Spinal cord (tissue), 10 donors: ENCODE results near the gene PDE11A. TPM values are rescaled to one million over a fixed set of nuclear protein-coding genes. Genes with fewer than 3 reads are reported as not detected.
"Not testable (repeated sequence)": the region's sequence is repeated elsewhere in the genome, so short reads cannot be mapped to it uniquely, and the experiment has no call there.

ENCODE experiments used
- DNase-seq, 6 donors: peaks; one replicate each; pipeline versions ENCODE4 v3.0.0 to v3.0.0-alpha.2; 2013 to 2015; ENCODE audit warnings: low spot score in 6 of 6, low read depth in 4 of 6
- H3K27ac ChIP-seq: one replicate; pipeline ENCODE4 v1.5.1; 2013; ENCODE audit warnings: low read depth, low read length, control low read depth
- H3K27me3 ChIP-seq: one replicate; pipeline ENCODE4 v1.6.1; 2013; ENCODE audit warnings: low read length; ENCODE audit not compliant: control insufficient read depth, insufficient read depth
- H3K36me3 ChIP-seq: one replicate; pipeline ENCODE4 v1.6.1; 2013; ENCODE audit warnings: low read length; ENCODE audit not compliant: control insufficient read depth, insufficient read depth
- H3K4me1 ChIP-seq: one replicate; pipeline ENCODE4 v1.6.1; 2013; ENCODE audit warnings: low read length; ENCODE audit not compliant: control insufficient read depth, insufficient read depth
- H3K4me3 ChIP-seq: one replicate; pipeline ENCODE4 v1.5.1; 2013; ENCODE audit warnings: low read depth, low read length, control low read depth
- H3K9me3 ChIP-seq: one replicate; pipeline ENCODE4 v1.6.1; 2013; ENCODE audit warnings: low read length; ENCODE audit not compliant: control insufficient read depth, insufficient read depth
- WGBS: methylation state at CpG from one replicate; pipeline ENCODE4 v1.1.5; 2013; ENCODE audit warnings: missing lambda C conversion rate; ENCODE audit not compliant: insufficient coverage; 5-methylcytosine and 5-hydroxymethylcytosine counted together
- polyA plus RNA-seq, 2 donors: library from polyadenylated mRNA; unstranded; fragments of 120-200 nt; gene quantifications; one replicate each; pipeline ENCODE4 v1.2.1, GENCODE V29; 2013; ENCODE audit not compliant: insufficient read length in 2 of 2
- total RNA-seq, 2 donors: library from RNA; depleted of rRNA in 1 of 2; stranded (reverse); fragments of 120-200 nt in 1 of 2; fragments of >200 nt in 1 of 2; gene quantifications; one replicate each; pipeline versions ENCODE4 v1.2.3 to v1.2.4, GENCODE V29; 2013 to 2014
- donor health status: healthy.

PDE11A gene
- total and polyA plus RNA-seq, 4 donors = 1.9 to 6.5 (median 2.1) TPM

DNA sequence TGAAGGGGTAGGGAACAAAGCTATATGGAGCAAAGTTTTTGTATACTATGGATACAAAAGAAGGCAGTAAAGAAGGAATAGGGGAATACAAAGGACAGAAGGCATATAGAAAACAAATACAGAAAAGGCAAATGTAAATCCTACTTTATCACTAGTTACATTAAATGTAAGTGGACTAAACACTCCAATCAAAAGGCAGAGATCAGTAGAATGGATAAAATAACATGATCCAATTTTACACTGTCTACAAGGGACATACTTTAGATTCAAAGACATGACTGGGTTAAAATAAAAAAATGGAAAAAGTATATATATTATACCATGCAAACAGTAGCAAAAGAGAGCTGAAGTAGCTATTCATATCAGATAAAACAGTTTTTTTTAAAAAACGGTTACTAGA lies 215.0 kb downstream of the PDE11A start:
- peaks cover 1% of the 10 kb centered on the region for H3K9me3 ChIP-seq
- no CpG with 5 or more reads among the region's 1 CpG for WGBS
- H3K36me3 ChIP-seq = no peaks in the 10 kb centered on the region
- H3K27ac ChIP-seq = no peak overlapping the region
- no peak overlapping the region for H3K4me3 ChIP-seq
- no peak for DNase-seq
- no peaks in the 10 kb centered on the region for H3K27me3 ChIP-seq
- no peaks in the 10 kb centered on the region for H3K4me1 ChIP-seq

- no peaks in the 10 kb centered on the region for H3K27me3 ChIP-seq
- H3K4me1 ChIP-seq = no peaks in the 10 kb centered on the region
- peak in 1 of 6 donors; percentile 16 for DNase-seq
- H3K4me3 ChIP-seq = no peak overlapping the region
- no peak overlapping the region for H3K27ac ChIP-seq
- WGBS = 40% methylated on average over 1 of the region's 1 CpG
- no peaks in the 10 kb centered on the region for H3K9me3 ChIP-seq
- no peaks in the 10 kb centered on the region for H3K36me3 ChIP-seq
Observed at GRCh38 chr2:177852389-177852788, 220.2 kb downstream of the PDE11A start.

DNA sequence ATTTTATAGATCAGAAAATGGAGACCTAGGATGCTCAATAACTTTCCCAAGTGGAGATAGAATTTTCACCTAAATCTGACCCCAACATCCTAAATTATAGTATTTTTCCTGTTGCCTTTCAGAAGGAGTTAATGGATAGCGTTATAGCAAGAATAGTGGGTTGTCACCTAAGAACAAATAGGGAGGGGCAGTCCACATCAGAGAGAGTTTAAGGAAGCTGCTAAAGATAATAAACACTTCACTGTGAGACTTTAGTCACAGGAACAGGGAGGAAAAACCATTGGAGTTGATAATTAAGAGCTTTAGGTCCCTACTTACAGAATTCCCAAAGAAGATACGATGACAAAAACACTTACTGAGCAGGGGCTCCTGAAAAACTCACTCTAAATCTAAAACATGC lies 229.4 kb downstream of the PDE11A start:
- Histone ChIP-seq H3K9me3 (no peaks in the 10 kb centered on the region), H3K4me3 (no peak overlapping the region), H3K27me3 (no peaks in the 10 kb centered on the region), H3K4me1 (no peaks in the 10 kb centered on the region), H3K27ac (no peak overlapping the region), H3K36me3 (no peaks in the 10 kb centered on the region)
- WGBS = no CpG with 5 or more reads among the region's 2 CpGs
- no peak for DNase-seq

DNA sequence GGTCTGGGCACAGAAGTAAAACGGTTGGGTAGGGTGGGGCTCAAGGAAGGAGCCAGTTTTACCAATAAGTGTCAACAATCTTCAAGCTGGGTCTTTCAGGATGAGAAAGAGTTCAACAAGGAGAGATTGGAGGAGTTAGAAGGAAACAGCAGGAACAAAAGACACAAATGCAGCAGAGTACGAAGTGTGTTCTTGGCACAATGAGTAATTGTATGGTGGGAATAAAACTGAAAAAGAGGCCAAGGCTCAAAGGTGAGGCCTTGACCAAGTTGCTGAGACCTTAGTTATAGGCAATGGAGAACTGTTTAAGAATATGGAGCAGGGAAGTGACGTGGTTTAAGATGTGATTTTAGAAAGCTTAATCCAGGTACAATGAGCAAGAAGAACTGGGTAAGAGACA lies 230.3 kb downstream of the PDE11A start:
- no peak for DNase-seq
- WGBS = 61% methylated on average over 3 of the region's 3 CpGs
- Histone ChIP-seq H3K4me3 (no peak overlapping the region), H3K4me1 (no peaks in the 10 kb centered on the region), H3K27me3 (no peaks in the 10 kb centered on the region), H3K9me3 (no peaks in the 10 kb centered on the region), H3K27ac (no peak overlapping the region), H3K36me3 (no peaks in the 10 kb centered on the region)

- not testable (repeated sequence) for H3K4me1 ChIP-seq, H3K27ac ChIP-seq, H3K9me3 ChIP-seq, DNase-seq, H3K4me3 ChIP-seq, H3K36me3 ChIP-seq, H3K27me3 ChIP-seq
- 91% methylated on average over 26 of the region's 27 CpGs for WGBS
Observed at GRCh38 chr2:177835418-177836204, 237.0 kb downstream of the PDE11A start.

- H3K4me3 ChIP-seq = no peak overlapping the region
- H3K27me3 ChIP-seq = no peaks in the 10 kb centered on the region
- DNase-seq = no peak
- 94% methylated on average over 2 of the region's 6 CpGs for WGBS
- H3K27ac ChIP-seq = no peak overlapping the region
- H3K4me1 ChIP-seq = no peaks in the 10 kb centered on the region
- no peaks in the 10 kb centered on the region for H3K36me3 ChIP-seq
- H3K9me3 ChIP-seq = no peaks in the 10 kb centered on the region
Observed at GRCh38 chr2:177832611-177833433, 239.8 kb downstream of the PDE11A start.

GRCh38 chr2:177830881-177831386 lies 241.6 kb downstream of the PDE11A start:
- Histone ChIP-seq H3K4me3 (no peak overlapping the region), H3K4me1 (no peaks in the 10 kb centered on the region), H3K36me3 (no peaks in the 10 kb centered on the region), H3K27ac (no peak overlapping the region), H3K27me3 (no peaks in the 10 kb centered on the region), H3K9me3 (no peaks in the 10 kb centered on the region)
- DNase-seq = peak in 1 of 6 donors; percentile 27
- WGBS = no CpG with 5 or more reads among the region's 1 CpG

DNA sequence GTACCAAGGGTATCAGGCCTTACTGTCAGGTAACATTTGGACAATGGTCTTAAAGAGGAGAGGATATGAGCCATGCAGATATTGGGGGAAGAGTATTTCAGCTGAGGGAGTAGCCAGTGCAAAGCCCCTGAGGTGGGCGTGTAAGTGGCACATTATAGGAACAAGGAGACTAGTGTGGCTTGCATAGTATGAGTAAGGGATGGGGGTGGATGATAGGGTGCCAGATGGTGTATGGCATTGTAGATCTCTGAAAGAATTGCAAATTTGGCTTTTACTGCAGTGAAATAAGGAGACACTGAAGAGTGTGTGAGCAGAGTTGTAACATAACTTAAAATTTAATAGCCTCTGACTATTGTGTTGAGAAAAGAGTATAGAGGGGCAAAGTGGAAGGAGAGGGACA lies 244.0 kb downstream of the PDE11A start:
- Histone ChIP-seq H3K36me3 (no peaks in the 10 kb centered on the region), H3K9me3 (no peaks in the 10 kb centered on the region), H3K27ac (no peak overlapping the region), H3K4me1 (no peaks in the 10 kb centered on the region), H3K4me3 (no peak overlapping the region), H3K27me3 (no peaks in the 10 kb centered on the region)
- DNase-seq = no peak
- WGBS = 93% methylated on average over 1 of the region's 1 CpG

DNA sequence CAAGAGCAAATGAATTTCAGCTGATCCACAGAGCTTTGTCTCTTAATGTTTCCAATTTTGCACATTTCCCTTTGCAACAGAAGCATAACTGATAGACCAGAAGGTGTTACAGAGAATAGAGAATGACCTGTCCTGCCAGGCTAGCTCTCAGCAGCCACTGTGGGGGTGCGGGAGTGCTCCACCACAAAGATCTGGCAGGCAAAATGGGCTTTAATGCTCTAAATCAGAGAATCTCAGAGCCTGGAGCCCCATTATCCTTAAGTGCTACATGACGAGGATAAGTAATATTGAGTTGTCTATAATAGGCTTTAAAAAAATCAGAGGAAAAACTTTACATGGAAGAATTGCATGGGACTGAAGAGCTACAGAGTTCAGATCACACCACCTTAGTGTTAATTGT lies 245.7 kb downstream of the PDE11A start:
- no peaks in the 10 kb centered on the region for H3K4me1 ChIP-seq
- WGBS = 100% methylated on average over 1 of the region's 2 CpGs
- H3K4me3 ChIP-seq = no peak overlapping the region
- H3K36me3 ChIP-seq = no peaks in the 10 kb centered on the region
- no peaks in the 10 kb centered on the region for H3K27me3 ChIP-seq
- no peak overlapping the region for H3K27ac ChIP-seq
- DNase-seq = no peak
- no peaks in the 10 kb centered on the region for H3K9me3 ChIP-seq
